GM21360 (cell line): ENCODE measurements around the gene TRAT1.

Experiments
- ATAC-seq: cut with Tn5 transposase; IDR thresholded peaks from one replicate; pipeline ENCODE4 v1.9.1; 2021; ENCODE audit warnings: mild to moderate bottlenecking, moderate library complexity; ENCODE audit not compliant: unreplicated experiment

Gene TRAT1

DNA sequence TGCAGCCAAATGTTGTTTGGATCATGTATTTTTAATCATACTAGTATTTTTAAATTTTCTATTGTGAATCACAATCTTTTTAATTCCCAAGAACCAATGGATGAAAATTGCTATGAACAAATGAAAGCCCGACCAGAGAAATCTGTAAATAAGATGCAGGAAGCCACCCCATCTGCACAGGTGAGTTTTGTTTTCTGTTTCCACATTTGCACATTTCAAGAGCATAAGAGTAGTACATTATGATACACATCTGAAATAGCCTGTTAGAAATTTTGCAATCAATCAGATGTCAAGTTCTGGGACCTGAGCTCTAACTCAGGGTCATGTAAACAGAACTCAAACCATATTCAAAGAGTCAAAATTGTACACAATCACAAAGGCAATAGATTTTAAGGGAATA lies 26.5 kb downstream of the TRAT1 start:
- ATAC-seq = no peak

DNA sequence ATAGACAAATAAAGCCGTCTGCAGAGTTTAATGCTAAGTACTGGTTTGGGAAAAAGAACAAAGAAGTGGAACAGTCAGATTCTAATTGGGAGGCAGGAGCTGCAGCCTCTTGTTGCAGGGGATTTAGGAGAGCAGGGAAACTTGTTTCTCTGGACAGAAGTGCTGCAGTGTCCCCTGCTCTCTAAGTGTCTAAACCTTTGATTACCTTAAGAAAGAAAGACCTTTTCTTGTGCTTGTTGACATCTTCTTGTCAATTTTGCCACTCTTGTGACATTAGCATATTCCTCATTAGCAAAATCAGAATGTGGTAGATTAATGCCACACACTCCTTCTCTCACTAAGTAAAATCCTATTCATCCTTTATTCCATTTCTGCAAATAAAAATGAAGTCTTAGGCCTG lies 38.8 kb downstream of the TRAT1 start:
- no peak for ATAC-seq

DNA sequence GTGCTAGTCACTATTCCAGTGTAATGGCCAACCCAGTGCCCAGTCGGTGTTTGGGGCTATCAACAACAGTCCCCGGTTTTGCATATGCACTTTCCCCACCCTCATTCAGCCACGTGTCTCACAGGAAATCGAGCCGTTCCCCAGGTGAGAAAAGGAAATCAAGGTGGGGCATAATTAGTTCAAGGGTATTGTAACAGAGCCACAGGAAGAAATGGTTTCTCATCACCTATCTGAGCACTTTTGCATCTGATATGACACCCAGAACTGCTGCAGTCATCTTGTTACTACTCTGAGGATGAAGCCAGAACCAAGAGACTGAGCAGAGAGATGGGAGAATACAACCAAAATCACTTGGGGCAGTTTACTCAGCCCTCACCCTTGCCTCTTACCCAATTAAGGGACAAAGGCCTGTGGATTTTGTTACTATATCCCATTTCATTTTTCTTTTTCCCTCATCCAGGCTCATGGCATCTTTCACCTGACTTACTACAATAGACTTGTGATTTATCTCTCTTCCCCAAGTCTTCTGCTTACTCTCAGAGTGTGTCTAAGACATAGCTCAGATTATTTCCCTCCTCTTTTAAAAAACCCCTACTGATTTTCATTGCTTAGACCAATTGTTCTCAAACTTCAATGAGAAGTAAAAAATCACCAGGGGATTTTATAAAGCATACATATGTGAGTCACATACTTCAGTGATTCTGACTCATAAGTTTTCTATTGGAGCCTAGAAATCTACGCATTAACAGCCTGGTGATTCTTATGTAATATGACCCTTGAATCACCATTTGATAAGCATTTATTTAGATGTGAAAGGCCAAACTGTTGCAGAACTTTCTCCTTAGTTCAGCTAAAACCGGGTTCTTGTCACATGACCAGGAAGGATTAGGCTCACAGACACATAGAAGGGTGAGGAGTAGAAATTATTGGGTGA lies 40.5 kb downstream of the TRAT1 start:
- ATAC-seq = peak; percentile 71

DNA sequence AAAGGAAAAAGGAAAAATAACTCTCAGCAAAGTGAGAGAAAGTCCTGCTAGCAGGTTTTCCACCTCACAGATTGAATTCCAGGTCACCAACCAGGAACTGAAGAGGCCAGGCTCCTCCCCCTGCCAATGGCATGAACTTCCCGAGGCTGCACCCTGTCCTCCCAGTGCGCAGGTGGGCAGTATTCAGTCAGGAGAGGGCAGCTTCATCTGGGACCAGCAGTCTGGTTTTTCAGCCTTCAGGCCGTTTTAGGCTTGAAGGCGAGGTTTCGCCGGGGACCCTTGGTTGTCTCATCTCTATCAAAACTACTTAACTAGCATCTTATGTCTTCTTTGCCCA lies 41.2 kb downstream of the TRAT1 start:
- ATAC-seq = no peak

DNA sequence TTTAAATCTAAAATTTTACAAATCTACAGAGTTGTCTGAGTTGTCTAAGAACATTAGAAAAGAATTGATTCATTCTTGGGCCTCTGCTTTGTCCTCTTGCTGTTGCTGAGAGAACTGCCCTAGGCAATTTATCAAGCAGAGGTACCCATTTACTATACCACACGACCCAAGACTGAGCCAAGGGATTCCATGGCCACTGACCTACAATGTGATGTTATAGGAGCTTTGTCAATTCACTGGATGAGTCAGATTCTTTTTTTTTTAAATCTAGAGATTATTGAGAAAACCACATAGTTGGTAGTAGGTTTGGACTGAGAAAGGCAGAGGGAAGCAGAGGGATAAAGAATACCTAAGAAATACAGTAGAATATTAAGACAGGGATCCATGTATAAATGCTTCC lies 55.3 kb downstream of the TRAT1 start:
- ATAC-seq = no peak

DNA sequence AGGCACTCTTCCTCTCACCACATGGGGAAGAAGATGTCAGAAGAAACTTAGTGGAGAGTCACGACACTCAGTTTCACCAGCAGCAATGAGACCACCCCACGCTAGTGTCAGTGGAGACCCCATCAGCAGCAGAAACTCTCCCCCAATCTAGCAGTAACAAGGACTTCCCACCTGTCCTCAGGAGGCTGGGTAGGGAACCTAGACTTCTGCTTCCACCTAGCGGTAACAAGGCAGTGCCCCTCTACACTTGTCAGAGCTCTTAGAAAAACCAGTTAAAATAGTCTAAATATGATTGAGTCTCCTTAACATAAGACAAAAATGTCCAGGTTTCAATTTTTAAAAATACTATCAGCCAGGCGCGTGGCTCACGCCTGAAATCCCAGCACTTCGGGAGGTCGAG lies 57.3 kb downstream of the TRAT1 start:
- no peak for ATAC-seq

DNA sequence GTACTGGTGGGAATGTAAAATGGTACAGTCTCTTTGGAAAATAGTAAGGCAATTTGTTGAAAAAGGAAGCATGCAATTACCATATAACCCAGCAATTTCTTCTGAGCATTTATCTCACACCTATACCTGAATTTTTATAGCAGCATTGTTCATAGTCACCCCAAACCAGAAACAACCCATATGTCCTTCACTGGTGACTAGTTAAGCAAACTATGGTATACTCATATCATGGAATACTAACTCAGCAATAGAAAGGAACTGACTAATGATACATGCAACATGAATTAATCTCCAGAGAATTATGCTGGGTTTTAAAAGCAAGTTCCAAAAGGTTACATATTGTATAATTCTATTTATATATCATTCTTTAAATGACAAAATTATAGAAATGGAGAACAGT lies 60.2 kb downstream of the TRAT1 start:
- no peak for ATAC-seq

DNA sequence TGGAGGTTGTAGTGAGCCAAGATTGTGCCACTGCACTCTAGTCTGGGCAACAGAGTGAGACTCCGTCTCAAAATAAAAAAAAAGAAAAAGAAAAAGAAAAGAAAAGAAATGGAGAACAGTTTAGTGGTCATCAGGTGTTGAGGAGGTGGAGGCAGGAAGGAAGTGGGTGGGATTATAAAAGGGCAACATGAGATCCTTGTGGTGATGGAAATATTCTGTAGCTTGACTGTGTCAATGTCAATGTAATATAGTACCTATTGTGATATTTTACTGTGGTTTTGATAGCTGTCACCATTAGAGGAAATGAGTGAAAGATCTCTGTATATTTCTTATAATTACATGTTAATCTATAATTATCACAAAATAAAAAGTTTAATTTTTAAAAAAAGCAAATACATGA lies 60.8 kb downstream of the TRAT1 start:
- no peak for ATAC-seq

DNA sequence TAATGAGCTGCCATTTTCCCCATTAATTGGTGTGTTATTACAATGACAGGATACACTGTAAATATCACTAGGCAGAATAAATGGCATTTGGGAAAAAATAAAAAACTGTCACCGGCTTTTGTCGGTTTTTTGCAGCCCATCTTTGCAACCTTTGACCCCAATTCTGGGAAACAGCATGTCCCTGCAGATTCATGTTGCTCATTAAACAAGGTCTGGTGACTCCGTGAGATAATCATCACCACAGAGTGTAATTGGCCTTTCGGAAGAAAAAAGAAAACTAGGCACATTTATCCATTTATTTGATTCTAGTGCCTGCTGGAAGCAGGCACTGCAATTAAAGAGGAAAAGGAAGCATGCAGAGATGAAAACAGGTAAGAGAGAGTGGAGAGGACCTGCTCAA lies 64.5 kb downstream of the TRAT1 start:
- no peak for ATAC-seq

DNA sequence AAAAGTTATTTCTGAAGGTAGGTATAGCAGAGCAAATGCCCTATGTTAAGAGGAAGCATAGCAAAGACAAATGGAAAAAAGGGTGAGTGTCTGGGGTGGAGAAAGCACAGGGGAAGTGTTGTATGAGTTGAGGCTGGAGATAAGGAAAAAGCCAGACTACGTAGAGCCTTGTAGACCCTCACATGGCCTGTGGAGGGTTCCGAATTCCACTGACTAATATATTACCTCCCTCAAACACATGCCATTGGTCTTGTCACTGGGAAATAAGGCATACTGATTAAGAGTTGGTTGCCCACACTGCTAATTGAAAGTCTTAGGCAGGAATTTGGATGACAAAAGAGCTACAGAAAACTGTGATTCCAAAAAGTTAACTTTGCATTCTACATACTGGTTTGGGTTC lies 65.2 kb downstream of the TRAT1 start:
- no peak for ATAC-seq

DNA sequence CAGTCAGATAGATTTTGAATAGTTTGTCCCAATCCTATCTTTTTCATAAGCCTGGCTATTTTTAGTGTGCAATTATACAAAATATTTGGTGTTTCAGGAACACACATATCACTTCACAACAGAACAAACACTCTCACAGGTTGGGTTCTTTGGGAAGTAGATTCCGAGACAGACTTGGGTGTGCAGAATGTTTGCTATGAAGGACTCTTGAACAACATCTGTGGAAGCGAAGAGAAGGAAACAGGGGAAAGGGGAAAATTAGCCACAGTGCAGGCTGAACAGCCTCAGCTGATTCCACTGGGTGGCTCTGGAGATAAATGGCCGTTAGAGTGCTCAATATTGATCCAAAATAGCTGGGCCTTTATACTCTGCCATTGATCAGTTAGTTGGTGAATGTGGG lies 69.2 kb downstream of the TRAT1 start:
- ATAC-seq = no peak

DNA sequence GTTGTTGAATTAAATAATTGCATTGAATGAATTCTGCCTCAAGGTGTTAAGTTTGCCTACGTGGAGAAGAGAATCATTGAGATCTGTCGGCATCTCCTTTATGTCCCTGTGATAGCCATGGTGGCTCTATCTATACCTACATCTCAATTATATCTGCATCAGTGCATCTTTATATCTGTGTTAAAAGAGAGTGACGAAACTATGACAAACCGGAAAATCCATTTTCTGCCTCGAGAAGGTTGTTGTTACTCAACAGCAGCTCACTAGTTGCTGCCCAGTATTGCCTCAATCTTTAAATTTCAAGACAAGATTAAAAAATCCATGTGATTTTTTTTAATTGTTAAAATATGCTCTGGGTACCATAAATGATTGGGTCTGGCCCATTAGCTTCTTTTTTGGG lies 72.4 kb downstream of the TRAT1 start:
- no peak for ATAC-seq

DNA sequence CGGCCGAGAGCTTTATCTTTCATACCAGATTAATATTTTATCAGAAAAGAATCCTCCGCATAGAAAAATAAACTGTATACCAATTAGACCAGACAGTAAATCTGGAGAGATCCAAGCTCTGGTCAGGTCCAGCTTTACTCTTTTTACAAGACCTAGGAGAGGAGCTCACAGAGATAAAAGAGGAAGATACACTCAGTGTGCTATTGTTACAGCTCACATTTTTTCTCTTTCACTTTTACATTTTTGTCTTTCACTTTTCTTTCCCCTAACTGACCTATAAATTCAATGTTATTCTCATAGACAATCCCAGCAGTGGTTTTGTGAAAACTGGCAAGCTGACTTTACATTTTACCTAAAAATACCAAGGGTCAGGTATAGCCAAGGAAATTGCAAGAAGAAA lies 75.3 kb downstream of the TRAT1 start:
- ATAC-seq = peak; percentile 67

DNA sequence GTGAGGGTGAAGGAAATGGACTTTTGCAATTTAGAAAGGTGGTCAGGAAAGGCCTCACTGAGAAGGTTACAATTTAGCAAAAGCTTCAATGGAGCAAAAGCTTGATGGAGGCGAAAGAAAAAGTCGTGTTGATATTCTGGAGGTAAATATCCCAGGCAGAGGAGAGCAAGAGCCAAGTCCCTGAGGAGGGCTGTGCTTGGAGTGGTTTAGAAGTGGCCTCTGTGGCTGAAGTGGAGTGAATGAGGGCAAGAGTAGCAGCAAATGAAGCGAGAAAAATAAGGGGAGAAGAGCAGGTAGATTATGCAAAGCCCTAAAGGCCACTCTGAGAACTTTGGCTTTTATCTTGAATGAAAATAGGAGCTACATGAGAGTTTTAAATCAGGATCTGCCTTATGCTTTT lies 76.9 kb downstream of the TRAT1 start:
- no peak for ATAC-seq
